NT2/D1 (cell line): Measurements from ENCODE around the gene DNAJC17.

Experiments used
- SUZ12 ChIP-seq: IDR thresholded peaks from 2 replicates; pipeline ENCODE4 v1.6.1; 2011; ENCODE audit not compliant: insufficient read length, insufficient read depth; ENCODE audit errors: extremely low read depth
- YY1 ChIP-seq: IDR thresholded peaks from 2 replicates; pipeline ENCODE4 v1.6.1; 2011; ENCODE audit not compliant: insufficient read length, insufficient read depth
- ZNF274 ChIP-seq: IDR thresholded peaks from 2 replicates; pipeline ENCODE4 v1.6.1; 2011; ENCODE audit warnings: mild to moderate bottlenecking, low read depth, low read length

DNA sequence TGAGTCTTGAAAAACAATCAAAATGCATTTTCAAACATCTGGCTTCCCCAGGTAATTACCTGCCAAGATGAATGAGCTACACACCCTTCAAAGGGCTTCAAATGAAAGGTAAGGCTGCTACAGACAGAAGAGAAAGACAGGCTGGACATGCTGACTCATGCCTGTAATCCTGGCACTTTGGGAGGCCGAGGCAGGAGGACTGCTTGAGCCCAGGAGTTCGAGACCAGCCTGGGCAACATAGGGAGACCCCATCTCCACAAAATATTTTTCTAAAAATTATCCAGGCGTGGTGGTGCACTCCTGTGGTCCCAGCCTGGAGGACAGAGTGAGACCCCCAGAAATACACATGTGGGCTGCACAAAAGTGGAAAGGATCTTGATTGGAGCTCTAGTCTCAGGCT is 14.9 kb downstream of the DNAJC17 start:
- TF ChIP-seq ZNF274 (no peak), YY1 (no peak), SUZ12 (no peak)
